H9 (cell line): Measurements from ENCODE around the gene TBC1D5. TPM values are rescaled to one million over a fixed set of nuclear protein-coding genes. Genes with fewer than 3 reads are reported as not detected.

Experiments used
- DNase-seq: peaks from one replicate; pipeline ENCODE4 v3.0.0-alpha.2; 2017
- H2AFZ ChIP-seq: one replicate; pipeline ENCODE4 v1.6.1; 2013; ENCODE audit warnings: mild to moderate bottlenecking, low read length, control low read depth, moderate library complexity
- H2AK5ac ChIP-seq: 2 replicates; pipeline ENCODE4 v1.6.1; 2013; ENCODE audit warnings: low read length, control low read depth, mixed read lengths; ENCODE audit not compliant: insufficient read length
- H2BK120ac ChIP-seq: one replicate; pipeline ENCODE4 v1.6.1; 2013; ENCODE audit warnings: low read depth, mild to moderate bottlenecking, low read length, control low read depth, inconsistent platforms; ENCODE audit not compliant: poor library complexity, severe bottlenecking
- H2BK12ac ChIP-seq: 2 replicates; pipeline ENCODE4 v1.6.1; 2013; ENCODE audit warnings: low read length, control low read depth, mixed read lengths, low read depth; ENCODE audit not compliant: insufficient read length
- H2BK15ac ChIP-seq: 2 replicates; pipeline ENCODE4 v1.6.1; 2013; ENCODE audit warnings: low read depth, low read length, control low read depth
- H2BK20ac ChIP-seq: one replicate; pipeline ENCODE4 v1.6.1; 2013; ENCODE audit warnings: low read depth, mild to moderate bottlenecking, low read length, control low read depth, inconsistent platforms; ENCODE audit not compliant: poor library complexity, severe bottlenecking
- H2BK5ac ChIP-seq: 2 replicates; pipeline ENCODE4 v1.6.1; 2013; ENCODE audit warnings: low read length, control low read depth, mixed read lengths; ENCODE audit not compliant: insufficient read length
- H3K14ac ChIP-seq: 2 replicates; pipeline ENCODE4 v1.6.1; 2013; ENCODE audit warnings: low read length, control low read depth; ENCODE audit not compliant: insufficient read depth
- H3K18ac ChIP-seq: 2 replicates; pipeline ENCODE4 v1.6.1; 2013; ENCODE audit warnings: low read depth, mild to moderate bottlenecking, mixed read lengths, low read length, control low read depth; ENCODE audit not compliant: insufficient read length
- H3K23ac ChIP-seq: 2 replicates; pipeline ENCODE4 v1.6.1; 2013; ENCODE audit warnings: low read length, control low read depth, mixed read lengths, low read depth; ENCODE audit not compliant: insufficient read length
- H3K23me2 ChIP-seq: 2 replicates; pipeline ENCODE4 v1.6.1; 2013; ENCODE audit warnings: low read depth, mild to moderate bottlenecking, mixed read lengths, low read length, control low read depth; ENCODE audit not compliant: insufficient read length, poor library complexity, severe bottlenecking
- H3K27ac ChIP-seq: 2 replicates; pipeline ENCODE4 v1.5.1; 2013; ENCODE audit warnings: low read length, control low read depth, mixed read lengths, low read depth; ENCODE audit not compliant: insufficient read length
- H3K27me3 ChIP-seq: 2 replicates; pipeline ENCODE4 v1.6.1; 2013; ENCODE audit warnings: low read length, control low read depth, inconsistent platforms; ENCODE audit not compliant: insufficient read depth
- H3K4ac ChIP-seq: 2 replicates; pipeline ENCODE4 v1.6.1; 2013; ENCODE audit warnings: low read depth, mild to moderate bottlenecking, control low read depth, inconsistent platforms, low read length, moderate library complexity
- H3K4me1 ChIP-seq: 2 replicates; pipeline ENCODE4 v1.6.1; 2013; ENCODE audit warnings: low read length, control low read depth, inconsistent platforms; ENCODE audit not compliant: insufficient read depth
- H3K4me2 ChIP-seq: 2 replicates; pipeline ENCODE4 v1.6.1; 2013; ENCODE audit warnings: low read length, control low read depth, mixed read lengths; ENCODE audit not compliant: insufficient read length, insufficient read depth
- H3K56ac ChIP-seq: 2 replicates; pipeline ENCODE4 v1.6.1; 2013; ENCODE audit warnings: low read depth, mild to moderate bottlenecking, mixed read lengths, low read length, control low read depth; ENCODE audit not compliant: insufficient read length
- H3K79me1 ChIP-seq: 2 replicates; pipeline ENCODE4 v1.6.1; 2013; ENCODE audit warnings: low read depth, mild to moderate bottlenecking, moderate library complexity, low read length, control low read depth, inconsistent platforms; ENCODE audit not compliant: insufficient read depth, poor library complexity, severe bottlenecking
- H3K79me2 ChIP-seq: 2 replicates; pipeline ENCODE4 v1.6.1; 2013; ENCODE audit warnings: low read length, control low read depth, inconsistent platforms; ENCODE audit not compliant: insufficient read depth
- H3K9ac ChIP-seq: 2 replicates; pipeline ENCODE4 v1.6.1; 2013; ENCODE audit warnings: low read length, control low read depth, mixed read lengths; ENCODE audit not compliant: insufficient read length; ENCODE audit errors: extremely low read depth
- H3K9me3 ChIP-seq: one replicate; pipeline ENCODE4 v1.6.1; 2013; ENCODE audit warnings: low read depth, low read length, inconsistent platforms; ENCODE audit not compliant: control insufficient read depth
- H3T11ph ChIP-seq: one replicate; pipeline ENCODE4 v1.6.1; 2013; ENCODE audit warnings: mild to moderate bottlenecking, low read length, control low read depth, inconsistent platforms
- H4K20me1 ChIP-seq: one replicate; pipeline ENCODE4 v1.6.1; 2013; ENCODE audit not compliant: control insufficient read depth, insufficient read length, insufficient read depth
- H4K5ac ChIP-seq: 2 replicates; pipeline ENCODE4 v1.6.1; 2013; ENCODE audit warnings: low read depth, mild to moderate bottlenecking, mixed read lengths, low read length, control low read depth; ENCODE audit not compliant: insufficient read length
- H4K8ac ChIP-seq: replicated peaks from 2 replicates; pipeline ENCODE4 v1.6.1; 2013; ENCODE audit warnings: low read length, control low read depth, mixed read lengths, low read depth; ENCODE audit not compliant: insufficient read length
- H4K91ac ChIP-seq: 2 replicates; pipeline ENCODE4 v1.6.1; 2013; ENCODE audit warnings: low read depth, mild to moderate bottlenecking, moderate library complexity, mixed read lengths, low read length, control low read depth; ENCODE audit not compliant: insufficient read length
- H3K27ac Mint-ChIP-seq, 3 experiments: 2 replicates in 2 of 3; 3 replicates in 1 of 3; pipeline ENCODE4 v1.8.0; 2020 to 2021; ENCODE audit warnings: mixed read lengths in 3 of 3, mild to moderate bottlenecking in 1 of 3, moderate library complexity in 1 of 3
- H3K27me3 Mint-ChIP-seq: 2 replicates; pipeline ENCODE4 v1.8.0; 2021; ENCODE audit warnings: low read depth, mild to moderate bottlenecking, moderate library complexity, mixed read lengths
- H3K36me3 Mint-ChIP-seq, 3 experiments: 2 replicates in 2 of 3; 3 replicates in 1 of 3; pipeline ENCODE4 v1.8.0; 2020 to 2021; ENCODE audit warnings: low read depth in 3 of 3, mixed read lengths in 3 of 3; ENCODE audit not compliant: insufficient read depth in 1 of 3
- H3K4me1 Mint-ChIP-seq, 2 experiments: 2 replicates each; pipeline ENCODE4 v1.8.0; 2020; ENCODE audit warnings: mixed read lengths in 2 of 2
- H3K4me3 Mint-ChIP-seq, 2 experiments: 2 replicates in 1 of 2; 3 replicates in 1 of 2; pipeline ENCODE4 v1.8.0; 2020 to 2021; ENCODE audit warnings: mild to moderate bottlenecking in 2 of 2, mixed read lengths in 2 of 2, moderate library complexity in 1 of 2
- H3K9me3 Mint-ChIP-seq, 2 experiments: 2 replicates in 1 of 2; 3 replicates in 1 of 2; pipeline ENCODE4 v1.8.0; 2020; ENCODE audit warnings: mild to moderate bottlenecking in 2 of 2, mixed read lengths in 2 of 2, moderate library complexity in 1 of 2
- WGBS: extraction: QIAGEN DNeasy Blood & Tissue Kit; methylation state at CpG from one replicate; pipeline ENCODE4 v1.1.7; 2013; ENCODE audit warnings: missing lambda C conversion rate, low lambda C conversion rate, mixed read lengths; ENCODE audit not compliant: insufficient read length; ENCODE audit errors: extremely low coverage; 5-methylcytosine and 5-hydroxymethylcytosine counted together
- total RNA-seq: library from RNA; stranded (reverse); gene quantifications from 2 replicates; pipeline ENCODE4 v1.2.1, GENCODE V29; 2021
- TF ChIP-seq, protein P1 (sequence below): fragments of 200-600 bp; sonication (generic); conservative IDR thresholded peaks from 3 replicates; pipeline ENCODE4 v1.8.0; 2021; ENCODE audit warnings: antibody characterized with exemption, mild to moderate bottlenecking

The TBC1D5 gene
- total RNA-seq, 1 experiment from 2014 or later = 25.0 TPM

DNA sequence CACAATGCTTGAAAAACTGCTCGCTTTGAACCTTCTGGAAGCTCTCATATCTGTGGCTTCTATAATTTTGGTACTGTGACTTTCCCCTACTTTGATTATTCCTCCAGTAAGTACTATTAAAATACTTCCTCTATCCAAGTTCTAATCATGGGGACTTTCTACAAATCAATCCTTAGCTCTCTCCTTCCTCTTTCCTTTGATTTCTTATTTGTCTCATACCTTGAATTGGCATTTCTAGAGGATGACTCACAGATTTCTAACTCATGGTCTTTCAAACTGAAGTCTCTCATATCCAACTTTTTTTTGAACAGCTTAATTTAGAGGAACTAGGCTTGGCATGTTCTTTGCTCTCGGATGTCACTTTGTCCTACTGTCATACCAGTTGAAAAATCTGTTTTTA lies 241.8 kb downstream of the TBC1D5 start:
- no peak overlapping the region for H3K4me2 ChIP-seq
- WGBS = no CpG with 5 or more reads among the region's 2 CpGs
- no peaks in the 10 kb centered on the region for H3K27me3 Mint-ChIP-seq

More for the DNA sequence above, 241.8 kb downstream of the TBC1D5 start:
- Histone ChIP-seq H3K9me3 (no peaks in the 10 kb centered on the region), H3K27me3 (no peaks in the 10 kb centered on the region), H4K20me1 (no peaks in the 10 kb centered on the region), H3K56ac (no peak overlapping the region), H3K4ac (no peak overlapping the region), H4K91ac (no peak overlapping the region), H3K79me2 (no peaks in the 10 kb centered on the region), H2BK15ac (no peak overlapping the region), H4K8ac (no peak overlapping the region), H3K14ac (no peak overlapping the region), H3K9ac (no peak overlapping the region), H4K5ac (no peak overlapping the region), H3T11ph (no peak overlapping the region), H3K79me1 (no peaks in the 10 kb centered on the region), H3K23ac (no peak overlapping the region), H3K4me1 (no peaks in the 10 kb centered on the region), H2BK12ac (no peak overlapping the region), H2BK20ac (no peak overlapping the region), H2BK120ac (no peak overlapping the region), H3K18ac (no peak overlapping the region), H2AK5ac (no peak overlapping the region), H3K23me2 (no peaks in the 10 kb centered on the region), H2BK5ac (no peak overlapping the region), H2AFZ (no peak overlapping the region), H3K27ac (no peak overlapping the region)
- no peaks in the 10 kb centered on the region for H3K9me3 Mint-ChIP-seq
- no peaks in the 10 kb centered on the region for H3K36me3 Mint-ChIP-seq
- DNase-seq = no peak
- H3K4me1 Mint-ChIP-seq = no peaks in the 10 kb centered on the region
- no peak overlapping the region for H3K27ac Mint-ChIP-seq
- TF ChIP-seq, protein P1, sequence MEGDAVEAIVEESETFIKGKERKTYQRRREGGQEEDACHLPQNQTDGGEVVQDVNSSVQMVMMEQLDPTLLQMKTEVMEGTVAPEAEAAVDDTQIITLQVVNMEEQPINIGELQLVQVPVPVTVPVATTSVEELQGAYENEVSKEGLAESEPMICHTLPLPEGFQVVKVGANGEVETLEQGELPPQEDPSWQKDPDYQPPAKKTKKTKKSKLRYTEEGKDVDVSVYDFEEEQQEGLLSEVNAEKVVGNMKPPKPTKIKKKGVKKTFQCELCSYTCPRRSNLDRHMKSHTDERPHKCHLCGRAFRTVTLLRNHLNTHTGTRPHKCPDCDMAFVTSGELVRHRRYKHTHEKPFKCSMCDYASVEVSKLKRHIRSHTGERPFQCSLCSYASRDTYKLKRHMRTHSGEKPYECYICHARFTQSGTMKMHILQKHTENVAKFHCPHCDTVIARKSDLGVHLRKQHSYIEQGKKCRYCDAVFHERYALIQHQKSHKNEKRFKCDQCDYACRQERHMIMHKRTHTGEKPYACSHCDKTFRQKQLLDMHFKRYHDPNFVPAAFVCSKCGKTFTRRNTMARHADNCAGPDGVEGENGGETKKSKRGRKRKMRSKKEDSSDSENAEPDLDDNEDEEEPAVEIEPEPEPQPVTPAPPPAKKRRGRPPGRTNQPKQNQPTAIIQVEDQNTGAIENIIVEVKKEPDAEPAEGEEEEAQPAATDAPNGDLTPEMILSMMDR = no peak
- no peak overlapping the region for H3K4me3 Mint-ChIP-seq
